Embryonic facial prominence (tissue), 1 donor: ENCODE results near the gene BAZ1B.
"Not testable (repeated sequence)": the region's sequence is repeated elsewhere in the genome, so short reads cannot be mapped to it uniquely, and the experiment has no call there.

Experiments
- DNase-seq: peaks from one replicate; pipeline ENCODE4 v3.0.0-alpha.2; 2016; ENCODE audit errors: extremely low spot score

BAZ1B gene

GRCh38 chr7:73443548-73444255 is 78.4 kb downstream of the BAZ1B start:
- DNase-seq: peak; percentile 36

- DNase-seq: no peak
Measured at GRCh38 chr7:73442903-73443500, 79.1 kb downstream of the BAZ1B start.

GRCh38 chr7:73442222-73442902 is 79.7 kb downstream of the BAZ1B start:
- no peak for DNase-seq

GRCh38 chr7:73439410-73439704 is 82.7 kb downstream of the BAZ1B start:
- no peak for DNase-seq

GRCh38 chr7:73438547-73439409 is 83.3 kb downstream of the BAZ1B start:
- no peak for DNase-seq

- no peak for DNase-seq
Measured at GRCh38 chr7:73437621-73438416, 84.3 kb downstream of the BAZ1B start.

- DNase-seq: no peak
Measured at GRCh38 chr7:73437091-73437490, 85.0 kb downstream of the BAZ1B start.

- DNase-seq: no peak
Measured at GRCh38 chr7:73436031-73436929, 85.8 kb downstream of the BAZ1B start.

- no peak for DNase-seq
Measured at GRCh38 chr7:73435471-73436009, 86.6 kb downstream of the BAZ1B start.

- DNase-seq: no peak
Measured at GRCh38 chr7:73434701-73435069, 87.4 kb downstream of the BAZ1B start.

- peak; percentile 5 for DNase-seq
Measured at GRCh38 chr7:73433924-73434700, 88.0 kb downstream of the BAZ1B start.

- DNase-seq: peak; percentile 2
Measured at GRCh38 chr7:73432676-73433075, 89.4 kb downstream of the BAZ1B start.

GRCh38 chr7:73431041-73431835 is 90.9 kb downstream of the BAZ1B start:
- DNase-seq: no peak

- not testable (repeated sequence) for DNase-seq
Measured at GRCh38 chr7:73430540-73430939, 91.6 kb downstream of the BAZ1B start.

GRCh38 chr7:73429622-73430505 is 92.2 kb downstream of the BAZ1B start:
- DNase-seq: no peak

- peak; percentile 44 for DNase-seq
Measured at GRCh38 chr7:73429215-73429614, 92.9 kb downstream of the BAZ1B start.
